PFSK-1 (cell line): Measurements from ENCODE around the gene RINL. TPM values are rescaled to one million over a fixed set of nuclear protein-coding genes. Genes with fewer than 3 reads are reported as not detected.

Source experiments
- FOXP2 ChIP-seq: optimal IDR thresholded peaks from 2 replicates; pipeline ENCODE3; 2011; ENCODE audit warnings: borderline replicate concordance, control low read depth, inconsistent platforms; ENCODE audit not compliant: insufficient read depth; ENCODE audit errors: extremely low read length, extremely low read depth
- POLR2AphosphoS5 ChIP-seq: IDR thresholded peaks from 2 replicates; pipeline ENCODE4 v1.6.1; 2012; ENCODE audit warnings: low read depth, mild to moderate bottlenecking, control low read depth, low read length, moderate library complexity
- SIN3A ChIP-seq: IDR thresholded peaks from 2 replicates; pipeline ENCODE4 v1.6.1; 2012; ENCODE audit warnings: mild to moderate bottlenecking, low read length, moderate library complexity, borderline replicate concordance; ENCODE audit not compliant: insufficient read depth
- TAF1 ChIP-seq: IDR thresholded peaks from 2 replicates; pipeline ENCODE4 v1.6.1; 2012; ENCODE audit warnings: low read length, control low read depth, borderline replicate concordance; ENCODE audit not compliant: insufficient read depth
- polyA plus RNA-seq: library from polyadenylated mRNA; unstranded; fragments of >200 nt; gene quantifications from one replicate; pipeline ENCODE4 v1.2.1, GENCODE V29; 2012; ENCODE audit warnings: low read depth, missing spikeins; ENCODE audit not compliant: insufficient read length
- TF ChIP-seq, protein P1 (sequence below), 2 experiments: IDR thresholded peaks; 2 replicates each; pipeline versions ENCODE4 v1.6.1 to v1.8.0; 2011 to 2012; ENCODE audit warnings: low read depth in 2 of 2, low read length in 2 of 2, control low read depth in 1 of 2, inconsistent platforms in 1 of 2, mild to moderate bottlenecking in 1 of 2, moderate library complexity in 1 of 2; ENCODE audit not compliant: insufficient read depth in 1 of 2

Gene RINL
- 2.1 TPM for polyA plus RNA-seq

DNA sequence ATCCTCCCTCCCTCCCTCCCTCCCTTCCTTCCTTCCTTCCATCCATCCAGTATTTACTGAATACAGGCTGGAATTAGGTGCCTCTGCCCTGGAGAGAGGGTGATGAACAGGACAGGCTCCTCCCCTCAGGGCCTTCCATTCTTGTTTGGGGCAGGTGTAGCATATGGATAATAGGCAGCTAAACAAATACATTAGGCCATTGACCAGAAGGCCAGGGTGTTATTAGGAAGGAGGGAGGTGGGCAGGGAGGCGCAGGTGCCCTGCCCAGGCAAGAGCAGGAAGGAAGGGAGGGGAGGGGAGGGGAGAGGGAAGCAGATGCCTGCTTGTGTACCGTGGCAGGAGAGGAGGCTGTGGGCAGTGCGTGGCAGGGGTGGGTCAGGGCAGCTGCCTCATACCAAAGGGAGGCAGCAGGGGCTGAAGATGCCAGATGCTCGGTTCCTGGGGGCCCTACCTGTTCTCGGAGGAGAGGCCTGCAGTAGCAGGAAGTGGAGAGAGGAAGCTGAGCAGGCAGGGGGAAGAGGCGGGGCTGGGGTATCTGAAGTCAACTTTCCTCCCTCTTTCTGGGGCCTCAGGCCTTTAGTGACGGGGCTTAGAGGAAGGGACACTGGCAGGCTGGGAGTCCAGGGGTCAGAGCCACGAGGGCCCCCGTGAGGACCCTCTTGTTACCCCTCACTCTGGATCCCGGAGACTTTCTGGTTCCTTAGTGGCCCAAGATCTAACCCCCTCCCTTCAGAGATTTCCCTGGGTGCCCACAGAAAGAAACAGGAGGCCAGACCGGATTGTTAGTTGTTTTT is at the start of gene RINL:
TSS of gene RINL (minus strand) at position 495 of the 794 bp plus-strand sequence. CDS start 1,533 bp downstream, outside the sequence.
- TF ChIP-seq, protein P1, sequence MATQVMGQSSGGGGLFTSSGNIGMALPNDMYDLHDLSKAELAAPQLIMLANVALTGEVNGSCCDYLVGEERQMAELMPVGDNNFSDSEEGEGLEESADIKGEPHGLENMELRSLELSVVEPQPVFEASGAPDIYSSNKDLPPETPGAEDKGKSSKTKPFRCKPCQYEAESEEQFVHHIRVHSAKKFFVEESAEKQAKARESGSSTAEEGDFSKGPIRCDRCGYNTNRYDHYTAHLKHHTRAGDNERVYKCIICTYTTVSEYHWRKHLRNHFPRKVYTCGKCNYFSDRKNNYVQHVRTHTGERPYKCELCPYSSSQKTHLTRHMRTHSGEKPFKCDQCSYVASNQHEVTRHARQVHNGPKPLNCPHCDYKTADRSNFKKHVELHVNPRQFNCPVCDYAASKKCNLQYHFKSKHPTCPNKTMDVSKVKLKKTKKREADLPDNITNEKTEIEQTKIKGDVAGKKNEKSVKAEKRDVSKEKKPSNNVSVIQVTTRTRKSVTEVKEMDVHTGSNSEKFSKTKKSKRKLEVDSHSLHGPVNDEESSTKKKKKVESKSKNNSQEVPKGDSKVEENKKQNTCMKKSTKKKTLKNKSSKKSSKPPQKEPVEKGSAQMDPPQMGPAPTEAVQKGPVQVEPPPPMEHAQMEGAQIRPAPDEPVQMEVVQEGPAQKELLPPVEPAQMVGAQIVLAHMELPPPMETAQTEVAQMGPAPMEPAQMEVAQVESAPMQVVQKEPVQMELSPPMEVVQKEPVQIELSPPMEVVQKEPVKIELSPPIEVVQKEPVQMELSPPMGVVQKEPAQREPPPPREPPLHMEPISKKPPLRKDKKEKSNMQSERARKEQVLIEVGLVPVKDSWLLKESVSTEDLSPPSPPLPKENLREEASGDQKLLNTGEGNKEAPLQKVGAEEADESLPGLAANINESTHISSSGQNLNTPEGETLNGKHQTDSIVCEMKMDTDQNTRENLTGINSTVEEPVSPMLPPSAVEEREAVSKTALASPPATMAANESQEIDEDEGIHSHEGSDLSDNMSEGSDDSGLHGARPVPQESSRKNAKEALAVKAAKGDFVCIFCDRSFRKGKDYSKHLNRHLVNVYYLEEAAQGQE (IDR thresholded peaks at IDR 0.05; ENCODE audit: insufficient read depth in 1 of 2, low read depth in 2 of 2, low read length in 2 of 2) = no peak
- peak; percentile 13 for TF ChIP-seq FOXP2
- peak; percentile 70 for TF ChIP-seq POLR2AphosphoS5
- no peak for TF ChIP-seq SIN3A
- no peak for TF ChIP-seq TAF1

DNA sequence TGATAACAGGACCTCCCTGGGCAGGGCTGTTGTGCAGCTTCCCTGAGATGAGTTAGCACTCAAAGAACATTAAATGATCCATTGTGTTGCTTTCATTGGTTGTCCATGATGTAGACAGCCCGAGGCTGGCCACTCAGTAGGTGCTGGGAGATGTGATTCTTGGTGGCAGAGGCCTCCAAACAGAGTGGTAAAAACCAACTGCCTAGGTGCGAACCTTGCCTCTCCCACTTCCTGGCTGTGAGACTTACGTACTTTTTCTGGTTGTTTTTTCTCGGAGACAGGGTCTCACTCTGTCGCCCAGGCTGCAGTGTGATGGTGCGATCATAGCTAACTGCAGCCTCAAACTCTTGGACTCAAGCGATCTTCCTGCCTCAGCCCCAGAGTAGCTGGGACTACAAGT is 46.3 kb upstream of the RINL start:
- no peak for TF ChIP-seq TAF1
- no peak for TF ChIP-seq FOXP2
- no peak for TF ChIP-seq POLR2AphosphoS5
- no peak for TF ChIP-seq SIN3A
- TF ChIP-seq, protein P1 (IDR thresholded peaks at IDR 0.05; ENCODE audit: insufficient read depth in 1 of 2, low read depth in 2 of 2, low read length in 2 of 2) = no peak

DNA sequence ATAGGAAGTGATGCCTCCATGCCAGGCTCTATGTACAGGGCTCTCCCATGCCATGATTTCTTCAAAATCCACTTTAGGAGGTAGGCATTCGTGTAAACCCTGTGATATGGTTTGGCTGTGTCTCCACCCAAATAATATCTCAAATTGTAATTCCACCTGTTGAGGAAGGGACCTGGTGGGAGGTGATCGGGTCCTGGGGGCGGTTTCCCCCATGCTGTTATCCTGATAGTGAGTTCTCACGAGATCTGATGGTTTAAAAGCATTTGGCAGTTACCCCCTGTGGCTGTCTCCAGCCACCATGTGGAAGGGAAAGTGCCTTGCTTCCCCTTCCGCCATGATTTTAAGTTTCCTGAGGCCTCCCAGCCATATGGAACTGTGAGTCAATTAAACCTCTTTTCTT is 44.4 kb upstream of the RINL start:
- TF ChIP-seq FOXP2 (no peak), TAF1 (no peak), SIN3A (no peak), POLR2AphosphoS5 (no peak)
- TF ChIP-seq, protein P1 (IDR thresholded peaks at IDR 0.05; ENCODE audit: insufficient read depth in 1 of 2, low read depth in 2 of 2, low read length in 2 of 2) = no peak

DNA sequence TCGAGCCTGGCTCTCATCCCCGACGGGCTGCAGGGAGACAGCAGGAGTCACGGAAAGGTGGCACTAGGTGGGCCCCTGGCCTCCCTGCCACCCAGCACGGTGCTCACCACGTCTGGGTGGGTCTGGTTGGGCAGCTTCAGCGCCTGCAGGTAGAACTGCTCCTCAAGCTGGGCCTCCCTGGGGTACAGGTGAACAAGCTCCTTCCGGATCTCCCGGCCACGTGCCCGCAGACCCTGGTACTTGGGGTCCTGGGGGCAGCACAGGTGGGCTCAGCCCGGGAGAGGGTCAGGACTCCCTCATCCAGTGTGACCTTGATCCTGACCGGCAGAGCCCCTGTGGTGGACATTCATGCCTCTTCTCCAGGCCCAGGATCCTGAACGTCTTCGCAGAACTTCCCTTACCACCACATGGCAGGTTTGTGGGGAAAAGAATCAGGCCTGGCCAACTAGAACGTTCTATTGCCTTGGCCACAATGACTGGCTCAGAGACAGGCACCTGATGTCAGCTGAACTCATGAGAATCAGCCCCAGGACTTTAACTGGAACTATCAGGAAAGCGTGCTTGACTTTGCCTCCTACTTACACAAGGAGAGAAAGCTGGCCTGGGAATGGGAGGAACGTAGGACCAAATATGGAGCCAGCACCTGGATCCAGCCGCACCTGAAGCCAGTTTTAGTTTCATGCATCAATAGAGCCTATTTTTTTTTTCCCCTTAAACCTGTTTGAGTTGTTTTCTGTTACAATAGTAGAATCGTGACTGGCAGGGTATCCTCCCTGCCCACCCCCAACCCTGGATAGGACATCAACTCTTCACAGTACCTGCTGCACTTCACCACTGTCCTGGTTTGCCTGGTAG is 43.6 kb upstream of the RINL start:
- TF ChIP-seq FOXP2 = no peak
- no peak for TF ChIP-seq TAF1
- no peak for TF ChIP-seq SIN3A
- TF ChIP-seq, protein P1 (IDR thresholded peaks at IDR 0.05; ENCODE audit: insufficient read depth in 1 of 2, low read depth in 2 of 2, low read length in 2 of 2) = no peak
- TF ChIP-seq POLR2AphosphoS5 = no peak
